HG03097 (cell line): ENCODE data around the gene MYL11.

ENCODE experiments used
- ATAC-seq: cut with Tn5 transposase; IDR thresholded peaks from one replicate; pipeline ENCODE4 v1.9.1; 2021; ENCODE audit not compliant: unreplicated experiment, low FRiP score

The MYL11 gene

GRCh38 chr16:30369938-30370455 is 4.6 kb upstream of the MYL11 start:
- ATAC-seq = peak; percentile 9

- ATAC-seq = peak; percentile 72
Measured at GRCh38 chr16:30370456-30371247, 4.0 kb upstream of the MYL11 start, which contains the start of gene TBC1D10B. Gene TBC1D10B (minus strand): TSS chr16:30370494. CDS start chr16:30370183, 311 bp downstream.

GRCh38 chr16:30371248-30371816 is 3.3 kb upstream of the MYL11 start:
- ATAC-seq = no peak

- ATAC-seq = no peak
Measured at GRCh38 chr16:30372038-30372712, 2.4 kb upstream of the MYL11 start.

- no peak for ATAC-seq
Measured at GRCh38 chr16:30372725-30373124, 1.9 kb upstream of the MYL11 start.

GRCh38 chr16:30375864-30376263 is 1.3 kb downstream of the MYL11 start:
- ATAC-seq = no peak

- no peak for ATAC-seq
Measured at GRCh38 chr16:30376461-30376902, 1.9 kb downstream of the MYL11 start.

- ATAC-seq = no peak
Measured at GRCh38 chr16:30377050-30377811, 2.6 kb downstream of the MYL11 start.

GRCh38 chr16:30377812-30378235 is 3.2 kb downstream of the MYL11 start:
- ATAC-seq = peak; percentile 18

GRCh38 chr16:30378236-30379157 is 3.9 kb downstream of the MYL11 start:
- ATAC-seq = peak; percentile 75

GRCh38 chr16:30379158-30379783 is 4.7 kb downstream of the MYL11 start:
- ATAC-seq = no peak

GRCh38 chr16:30380072-30380802 is 5.6 kb downstream of the MYL11 start:
- ATAC-seq = no peak

- no peak for ATAC-seq
Measured at GRCh38 chr16:30380803-30381208, 6.2 kb downstream of the MYL11 start.

- ATAC-seq = no peak
Measured at GRCh38 chr16:30381291-30382041, 6.9 kb downstream of the MYL11 start.

GRCh38 chr16:30382111-30382881 is 7.7 kb downstream of the MYL11 start, which contains the start of gene SEPTIN1:
Gene SEPTIN1 (minus strand): TSS chr16:30382561. CDS start chr16:30382542, 19 bp downstream.
- no peak for ATAC-seq

GRCh38 chr16:30383521-30383920 is 8.9 kb downstream of the MYL11 start:
- no peak for ATAC-seq
